ENCODE results near the gene ADIPOR1. TPM values are rescaled to one million over a fixed set of nuclear protein-coding genes. Genes with fewer than 3 reads are reported as not detected.
"Not testable (repeated sequence)": the region's sequence is repeated elsewhere in the genome, so short reads cannot be mapped to it uniquely, and the experiment has no call there.

Gene ADIPOR1
- total RNA-seq, 4 donors from 2014 or later: 38.7 to 53.8 (median 47.9) TPM

- intact Hi-C loops (cut with DNase I; ENCODE audit: low total_unique reads): no loop called here
- no peaks in the 10 kb centered on the region for H3K4me1 ChIP-seq
- H3K27ac ChIP-seq: no peak overlapping the region
- TF ChIP-seq POLR2A (IDR thresholded peaks at IDR 0.05): no peak
- TF ChIP-seq, protein P1, sequence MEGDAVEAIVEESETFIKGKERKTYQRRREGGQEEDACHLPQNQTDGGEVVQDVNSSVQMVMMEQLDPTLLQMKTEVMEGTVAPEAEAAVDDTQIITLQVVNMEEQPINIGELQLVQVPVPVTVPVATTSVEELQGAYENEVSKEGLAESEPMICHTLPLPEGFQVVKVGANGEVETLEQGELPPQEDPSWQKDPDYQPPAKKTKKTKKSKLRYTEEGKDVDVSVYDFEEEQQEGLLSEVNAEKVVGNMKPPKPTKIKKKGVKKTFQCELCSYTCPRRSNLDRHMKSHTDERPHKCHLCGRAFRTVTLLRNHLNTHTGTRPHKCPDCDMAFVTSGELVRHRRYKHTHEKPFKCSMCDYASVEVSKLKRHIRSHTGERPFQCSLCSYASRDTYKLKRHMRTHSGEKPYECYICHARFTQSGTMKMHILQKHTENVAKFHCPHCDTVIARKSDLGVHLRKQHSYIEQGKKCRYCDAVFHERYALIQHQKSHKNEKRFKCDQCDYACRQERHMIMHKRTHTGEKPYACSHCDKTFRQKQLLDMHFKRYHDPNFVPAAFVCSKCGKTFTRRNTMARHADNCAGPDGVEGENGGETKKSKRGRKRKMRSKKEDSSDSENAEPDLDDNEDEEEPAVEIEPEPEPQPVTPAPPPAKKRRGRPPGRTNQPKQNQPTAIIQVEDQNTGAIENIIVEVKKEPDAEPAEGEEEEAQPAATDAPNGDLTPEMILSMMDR (IDR thresholded peaks at IDR 0.05): no peak
- no peak for DNase-seq
- no peak overlapping the region for H3K4me3 ChIP-seq
- H3K36me3 ChIP-seq: no peaks in the 10 kb centered on the region
- no peaks in the 10 kb centered on the region for H3K27me3 ChIP-seq
- H3K9me3 ChIP-seq: no peaks in the 10 kb centered on the region
Measured at GRCh38 chr1:202919615-202920014, 38.5 kb downstream of the ADIPOR1 start.

- intact Hi-C loops (cut with DNase I; ENCODE audit: low total_unique reads): no loop called here
- Histone ChIP-seq H3K36me3 (no peaks in the 10 kb centered on the region), H3K4me3 (no peak overlapping the region), H3K4me1 (no peaks in the 10 kb centered on the region), H3K27me3 (no peaks in the 10 kb centered on the region), H3K9me3 (no peaks in the 10 kb centered on the region), H3K27ac (no peak overlapping the region)
- DNase-seq: no peak
- TF ChIP-seq, protein P1 (IDR thresholded peaks at IDR 0.05): no peak
Measured at GRCh38 chr1:202915146-202915545, 43.0 kb downstream of the ADIPOR1 start.

DNA sequence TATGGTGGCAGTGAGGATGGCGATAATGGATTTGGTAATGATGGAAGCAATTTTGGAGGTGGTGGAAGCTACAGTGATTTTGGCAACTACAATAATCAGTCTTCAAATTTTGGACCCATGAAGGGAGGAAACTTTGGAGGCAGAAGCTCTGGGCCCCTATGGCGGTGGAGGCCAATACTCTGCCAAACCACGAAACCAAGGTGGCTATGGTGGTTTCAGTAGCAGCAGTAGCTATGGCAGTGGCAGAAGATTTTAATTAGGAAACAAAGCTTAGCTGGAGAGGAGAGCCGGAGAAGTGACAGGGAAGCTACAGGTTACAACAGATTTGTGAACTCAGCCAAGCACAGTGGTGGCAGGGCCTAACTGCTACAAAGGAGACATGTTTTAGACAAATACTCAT is 45.6 kb downstream of the ADIPOR1 start:
- H3K9me3 ChIP-seq; intact Hi-C loops (cut with DNase I; ENCODE audit: low total_unique reads); H3K4me1 ChIP-seq; H3K36me3 ChIP-seq; DNase-seq; H3K27ac ChIP-seq; H3K27me3 ChIP-seq; H3K4me3 ChIP-seq: not testable (repeated sequence)

GRCh38 chr1:202909494-202909893 is 48.6 kb downstream of the ADIPOR1 start:
- intact Hi-C loops (cut with DNase I; ENCODE audit: low total_unique reads): no loop called here
- DNase-seq: no peak
- Histone ChIP-seq H3K4me1 (no peaks in the 10 kb centered on the region), H3K9me3 (no peaks in the 10 kb centered on the region), H3K36me3 (no peaks in the 10 kb centered on the region), H3K27ac (no peak overlapping the region), H3K4me3 (no peak overlapping the region), H3K27me3 (no peaks in the 10 kb centered on the region)
- no peak for TF ChIP-seq POLR2A (IDR thresholded peaks at IDR 0.05)
- TF ChIP-seq, protein P1 (IDR thresholded peaks at IDR 0.05): no peak

- Histone ChIP-seq H3K4me3 (no peak overlapping the region), H3K27me3 (no peaks in the 10 kb centered on the region), H3K4me1 (no peaks in the 10 kb centered on the region), H3K36me3 (no peaks in the 10 kb centered on the region), H3K9me3 (no peaks in the 10 kb centered on the region), H3K27ac (no peak overlapping the region)
- intact Hi-C loops (cut with DNase I; ENCODE audit: low total_unique reads): no loop called here
- DNase-seq: no peak
- TF ChIP-seq POLR2A (IDR thresholded peaks at IDR 0.05): no peak
- TF ChIP-seq, protein P1 (IDR thresholded peaks at IDR 0.05): no peak
Measured at GRCh38 chr1:202908998-202909397, 49.1 kb downstream of the ADIPOR1 start.

GRCh38 chr1:202905331-202905730 is 52.8 kb downstream of the ADIPOR1 start:
- Histone ChIP-seq H3K36me3 (no peaks in the 10 kb centered on the region), H3K4me3 (no peak overlapping the region), H3K9me3 (no peaks in the 10 kb centered on the region), H3K27ac (no peak overlapping the region), H3K27me3 (no peaks in the 10 kb centered on the region), H3K4me1 (no peaks in the 10 kb centered on the region)
- intact Hi-C loops (cut with DNase I; ENCODE audit: low total_unique reads): no loop called here
- DNase-seq: no peak
- TF ChIP-seq, protein P1 (IDR thresholded peaks at IDR 0.05): no peak
- TF ChIP-seq POLR2A (IDR thresholded peaks at IDR 0.05): no peak

DNA sequence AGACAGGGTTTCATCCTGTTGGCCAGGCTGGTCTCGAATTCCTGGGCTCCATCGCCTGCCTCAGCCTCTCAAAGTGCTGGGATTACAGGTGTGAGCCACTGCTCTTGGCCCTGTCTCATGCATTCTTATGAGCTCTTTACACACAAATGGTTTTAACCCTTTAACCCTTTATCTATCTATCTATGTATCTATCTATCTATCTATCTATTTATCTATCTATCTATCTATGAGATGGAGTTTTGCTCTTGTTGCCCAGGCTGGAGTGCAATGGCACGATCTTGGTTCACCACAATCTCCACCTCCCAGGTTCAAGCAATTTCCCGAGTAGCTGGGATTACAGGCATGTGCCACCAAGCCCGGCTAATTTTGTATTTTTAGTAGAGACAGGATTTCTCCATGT is 54.3 kb downstream of the ADIPOR1 start:
- DNase-seq; H3K9me3 ChIP-seq; intact Hi-C loops (cut with DNase I; ENCODE audit: low total_unique reads); H3K27ac ChIP-seq; H3K36me3 ChIP-seq; H3K4me1 ChIP-seq; H3K27me3 ChIP-seq; H3K4me3 ChIP-seq: not testable (repeated sequence)

Measured in uterus (tissue), 4 donors.